ENCODE results near the gene KIZ.

Gene KIZ

DNA sequence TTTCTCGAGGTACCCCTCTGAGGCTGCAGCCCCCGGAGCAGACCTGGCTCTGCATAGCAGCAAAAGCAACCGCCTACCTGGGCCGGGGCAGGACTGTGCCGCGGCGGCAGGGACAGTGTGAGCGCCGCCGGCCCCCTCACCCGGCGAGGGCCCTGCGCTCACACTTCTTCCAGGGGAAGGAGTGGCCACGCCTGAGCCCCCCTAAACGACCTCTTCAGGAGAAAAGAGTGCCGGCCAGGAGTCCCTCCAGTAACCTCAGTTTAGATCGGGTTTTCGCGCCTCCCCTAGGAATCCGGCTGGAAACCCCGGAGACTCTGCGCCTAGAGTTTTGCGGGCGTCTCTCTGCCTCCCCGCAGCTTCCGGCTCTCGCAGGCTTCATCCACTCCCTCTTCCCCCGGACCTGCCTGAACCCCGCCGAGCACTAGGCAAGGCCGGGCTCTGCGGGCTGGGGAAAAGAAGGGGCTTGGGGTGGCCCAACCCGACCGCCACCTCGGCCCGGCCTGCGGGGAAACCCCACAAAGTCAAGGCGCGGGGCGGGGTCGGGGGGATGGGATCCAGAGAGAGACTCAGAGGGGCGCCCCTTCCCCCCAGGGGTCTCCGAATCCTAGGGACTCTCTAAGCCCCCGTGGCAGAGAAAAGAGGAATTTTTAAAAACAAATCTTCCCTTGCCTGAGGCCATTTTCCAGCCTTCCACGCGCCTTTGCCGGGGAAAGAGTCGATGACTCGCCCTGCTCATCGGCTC is 20.3 kb upstream of the KIZ start:
- no peak for DNase-seq (ENCODE audit: low read depth)

DNA sequence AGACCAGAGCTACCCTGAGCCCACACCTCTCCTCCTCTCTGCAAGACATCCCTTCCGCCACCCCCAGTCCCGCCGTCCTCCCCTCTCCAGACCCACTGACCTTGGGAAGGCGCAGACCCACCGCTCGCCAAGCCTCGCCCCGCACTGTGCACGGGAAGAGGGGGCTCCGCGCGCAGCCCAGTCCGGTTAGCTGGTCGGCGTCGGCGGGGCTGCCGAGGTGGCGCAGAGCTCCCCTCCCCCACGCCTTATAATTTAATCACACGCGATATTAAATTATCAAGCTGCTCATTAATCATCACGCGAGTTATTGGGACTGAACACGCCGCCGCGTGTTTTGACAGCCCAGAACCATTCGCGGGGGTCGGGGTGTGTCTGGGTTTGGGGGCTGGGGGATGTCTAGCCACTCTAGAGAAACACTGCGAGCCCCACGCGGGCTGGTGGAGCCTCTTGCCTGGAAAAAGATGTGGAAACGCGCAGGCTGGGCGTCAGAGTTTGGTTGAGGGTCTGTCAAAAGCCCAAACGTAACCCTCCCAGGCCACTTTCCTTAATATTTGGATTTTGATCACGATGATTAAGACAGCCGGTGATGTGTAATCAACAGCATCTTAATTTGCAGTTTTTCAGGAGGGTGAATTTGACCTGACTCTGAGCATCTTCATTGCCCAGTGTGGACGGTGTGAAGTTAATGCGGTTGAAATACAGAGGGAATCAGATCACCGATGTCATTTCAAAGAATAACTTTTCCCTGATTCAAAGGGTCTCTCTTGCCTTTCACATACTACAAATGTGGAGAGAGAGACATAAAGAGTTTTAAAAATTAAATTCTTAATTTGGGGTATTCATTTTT is 19.5 kb upstream of the KIZ start, which contains the start of gene LINC00237:
Gene LINC00237 (minus strand): TSS at position 188 of the 847 bp plus-strand sequence.
- DNase-seq (ENCODE audit: low read depth) = no peak

DNA sequence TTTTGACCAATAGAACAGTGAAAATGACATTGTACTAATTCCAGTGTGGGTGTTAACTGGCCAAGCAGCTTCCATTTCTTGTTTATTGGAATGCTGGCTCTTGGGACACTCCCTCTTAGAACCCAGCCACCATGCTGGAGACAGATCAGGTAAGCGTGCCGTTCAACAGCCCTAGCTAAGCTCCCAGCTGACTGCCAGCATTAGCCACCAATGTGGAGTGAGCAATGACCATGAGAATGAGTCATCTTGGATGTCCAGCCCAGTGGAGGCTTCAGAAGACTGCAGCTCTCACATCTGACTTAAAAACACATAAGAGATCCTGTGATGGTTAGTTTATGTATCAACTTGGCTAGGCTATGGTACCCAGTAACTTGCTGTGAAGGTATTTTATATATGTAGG is 16.7 kb upstream of the KIZ start:
- no peak for DNase-seq (ENCODE audit: low read depth)

DNA sequence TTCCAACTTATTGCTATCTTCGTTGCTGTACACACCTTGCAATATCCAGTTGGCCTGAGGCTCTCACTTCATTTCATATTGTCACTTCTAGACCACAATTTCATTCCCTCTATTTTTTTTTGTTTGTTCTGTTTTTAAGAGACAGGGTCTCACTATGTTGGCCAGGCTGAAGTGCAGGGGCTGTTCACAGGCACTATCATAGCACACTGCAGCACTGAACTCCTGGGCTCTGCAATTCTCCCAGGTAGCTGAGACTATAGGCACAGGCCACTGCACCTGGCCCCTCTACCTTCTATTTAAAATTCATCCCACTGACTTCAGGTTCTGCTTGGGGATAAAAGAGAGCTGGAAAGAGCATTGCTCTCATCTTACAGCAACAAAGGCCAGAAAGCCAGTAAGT is 15.1 kb upstream of the KIZ start:
- no peak for DNase-seq (ENCODE audit: low read depth)

DNA sequence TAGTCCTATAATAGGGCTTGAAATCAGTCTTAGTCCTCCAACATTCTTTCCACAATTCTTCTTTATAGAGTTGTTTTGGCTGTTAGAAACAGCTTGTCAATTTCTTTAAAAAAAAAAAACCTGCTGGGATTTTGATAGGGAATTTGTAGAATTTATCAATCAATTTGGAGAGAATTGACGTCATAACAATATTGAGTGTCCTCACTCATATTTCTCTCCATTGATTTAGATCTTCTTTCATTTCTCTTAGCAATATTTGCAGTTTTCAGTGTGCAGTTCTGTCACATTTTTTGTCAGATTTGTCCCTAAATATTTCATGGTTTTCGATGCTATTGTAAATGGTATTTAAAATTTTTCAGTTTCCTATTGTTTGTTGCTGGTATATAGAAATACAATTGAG is 14.5 kb upstream of the KIZ start:
- no peak for DNase-seq (ENCODE audit: low read depth)

DNA sequence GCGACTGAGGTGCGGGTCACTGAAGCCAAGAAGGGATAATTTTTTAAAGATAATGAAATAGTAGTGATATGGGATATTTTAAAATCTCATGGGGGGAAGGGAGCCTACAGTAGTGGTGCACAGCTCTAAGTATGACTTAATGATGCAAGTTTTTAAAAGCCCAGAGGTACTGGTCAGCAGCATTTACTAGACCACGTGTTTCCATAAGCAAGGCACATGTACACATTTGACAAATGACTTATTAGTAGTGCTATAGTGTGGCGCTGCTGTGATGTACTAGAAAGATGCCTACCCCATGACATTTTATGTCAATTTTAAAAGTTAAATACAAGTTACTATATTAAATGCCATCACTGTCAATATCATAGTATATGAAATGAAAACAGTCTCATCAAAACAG is 12.2 kb upstream of the KIZ start:
- no peak for DNase-seq (ENCODE audit: low read depth)

DNA sequence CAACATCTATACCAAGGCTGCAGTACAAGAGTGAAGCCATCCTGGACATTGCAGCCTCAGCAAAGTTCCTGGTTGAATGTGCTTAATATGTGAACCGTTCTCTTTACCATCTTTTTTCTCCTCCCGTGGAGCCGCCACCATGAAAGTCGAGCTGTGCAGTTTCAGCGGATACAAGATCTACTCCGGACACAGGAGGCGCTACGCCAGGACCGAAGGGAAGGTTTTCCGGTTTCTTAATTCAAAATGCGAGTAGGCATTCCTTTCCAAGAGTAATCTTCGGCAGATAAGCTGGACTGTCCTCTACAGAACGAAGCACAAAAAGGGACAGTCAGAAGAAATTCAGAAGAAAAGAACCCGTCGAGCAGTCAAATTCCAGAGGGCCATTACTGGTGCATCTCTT is 11.3 kb upstream of the KIZ start:
- no peak for DNase-seq (ENCODE audit: low read depth)

DNA sequence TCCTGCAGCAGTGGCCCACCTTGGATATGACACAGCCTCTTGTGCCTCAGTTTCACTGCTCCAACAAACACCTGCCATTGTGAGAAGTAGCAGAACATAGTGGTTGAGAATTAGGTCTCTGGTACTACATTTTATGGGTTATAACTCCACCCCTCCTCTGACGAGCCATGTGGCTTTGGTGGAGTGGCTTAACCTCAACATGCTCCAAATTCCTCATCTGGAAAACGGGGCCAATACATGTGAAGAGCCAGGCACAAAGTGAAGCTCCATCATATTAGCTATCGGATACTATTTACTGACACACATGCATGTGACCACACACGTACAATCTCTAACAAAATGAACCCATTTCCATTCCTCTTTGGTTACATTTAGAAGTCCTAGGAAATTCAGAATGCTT is 8.4 kb upstream of the KIZ start:
- no peak for DNase-seq (ENCODE audit: low read depth)

DNA sequence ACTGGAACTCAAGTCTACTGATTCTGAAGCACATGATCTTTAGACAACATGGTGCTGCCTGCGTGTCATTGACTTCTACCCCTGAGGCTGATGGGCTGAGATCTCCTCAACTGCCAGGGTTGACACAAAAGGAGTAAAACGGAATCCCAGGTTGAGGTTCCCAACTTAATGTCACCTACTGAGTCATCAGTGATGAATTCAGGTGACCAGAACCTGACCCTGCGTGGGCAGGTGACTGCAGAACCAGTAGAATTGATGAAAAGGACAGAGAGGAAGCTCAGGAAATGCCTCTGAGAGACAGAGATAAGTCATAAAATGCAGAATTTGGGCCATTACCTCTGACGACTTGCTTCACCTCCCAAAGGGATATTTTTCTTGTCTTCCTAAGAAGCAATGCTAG is 7.7 kb upstream of the KIZ start:
- DNase-seq (ENCODE audit: low read depth) = no peak

DNA sequence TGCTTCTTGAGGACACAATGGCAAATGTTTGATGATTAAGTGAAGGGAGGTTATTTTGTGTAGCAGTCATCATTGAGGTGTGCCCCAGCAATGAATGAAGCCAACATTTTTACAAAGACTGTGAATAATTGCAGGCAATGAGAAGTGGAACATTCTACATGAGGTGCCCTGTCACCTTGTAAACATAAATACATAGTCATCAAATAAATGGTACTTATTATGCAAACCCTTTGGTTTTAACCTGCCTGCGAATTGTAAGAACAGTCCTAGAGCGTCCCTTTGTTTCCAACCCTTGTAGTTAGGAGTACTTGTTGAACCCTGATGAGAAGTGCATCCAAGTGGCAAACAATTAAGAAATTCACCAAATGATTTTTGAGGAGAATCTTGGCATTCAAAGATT is 7.1 kb upstream of the KIZ start:
- DNase-seq (ENCODE audit: low read depth) = no peak

DNA sequence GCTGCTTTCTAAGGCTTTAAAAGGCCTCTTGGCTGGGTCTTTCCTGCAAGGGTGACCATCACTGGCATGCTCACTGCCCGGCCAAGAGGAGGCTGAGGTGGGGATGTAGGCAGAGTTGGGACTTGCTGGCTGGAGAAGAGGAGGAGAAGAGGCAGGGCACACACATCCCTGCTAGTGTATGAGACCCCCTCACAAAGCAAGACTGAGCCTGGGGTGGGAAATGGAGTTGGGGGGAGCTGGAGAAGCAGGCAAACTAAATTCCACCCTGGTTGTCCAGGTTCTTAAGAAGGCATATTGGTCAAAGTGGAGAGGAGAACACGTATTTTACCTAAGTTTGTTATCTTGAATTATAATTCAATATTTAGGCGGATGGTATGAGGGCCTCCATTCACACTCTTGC is 1.7 kb upstream of the KIZ start:
- DNase-seq (ENCODE audit: low read depth) = no peak

DNA sequence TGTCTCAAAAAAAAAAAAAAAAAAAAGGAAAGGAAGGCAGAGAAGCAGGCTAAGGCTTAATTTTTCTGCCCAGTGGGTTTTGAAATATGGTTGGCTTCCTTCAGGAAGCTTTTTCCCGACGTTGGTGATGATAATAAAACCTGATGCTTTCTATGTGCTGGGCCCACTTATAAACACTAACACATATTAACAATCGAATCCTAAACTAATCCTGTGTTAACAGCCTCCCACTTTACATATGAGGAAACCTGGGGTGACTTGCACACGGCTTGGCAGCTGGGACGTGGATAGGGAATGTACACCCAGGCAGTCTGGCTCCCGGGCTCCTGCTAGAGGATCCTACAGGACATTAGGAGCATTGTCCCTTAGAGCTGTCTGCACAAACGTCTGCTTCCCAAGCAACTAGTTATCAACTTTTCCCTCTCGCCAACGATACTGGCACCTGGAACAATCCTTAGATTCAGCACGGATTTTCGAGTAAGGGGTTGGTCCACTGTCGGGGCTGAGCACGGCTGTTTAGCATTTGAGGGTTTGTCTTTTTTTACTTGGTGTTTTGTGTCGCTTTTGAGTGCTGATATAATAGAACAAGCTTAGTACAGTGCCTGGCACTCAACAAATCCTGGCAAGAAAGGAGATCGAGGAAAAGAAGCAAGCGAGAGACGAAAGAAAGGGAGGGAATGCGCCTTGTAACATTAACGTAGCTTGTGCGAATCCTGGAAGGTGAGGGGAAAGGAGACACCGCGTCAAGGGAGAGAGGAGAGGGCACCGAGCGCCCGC is 622 bp upstream of the KIZ start:
- peak; percentile 28 for DNase-seq (ENCODE audit: low read depth)

DNA sequence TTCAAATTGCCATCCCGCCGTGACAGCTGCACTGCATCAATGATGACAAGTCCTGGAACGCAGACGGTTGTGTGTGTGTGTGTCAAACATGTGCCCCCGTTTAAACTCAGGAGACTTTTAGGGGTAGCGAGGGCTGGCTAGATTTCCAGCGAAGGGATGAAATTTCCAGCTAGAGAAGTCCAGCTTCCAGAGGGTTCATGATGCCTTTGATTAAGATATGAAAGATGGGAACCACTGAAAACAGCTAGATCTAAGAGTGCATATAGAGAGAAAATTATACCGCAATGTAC is 644 bp downstream of the KIZ start:
- DNase-seq (ENCODE audit: low read depth) = no peak

DNA sequence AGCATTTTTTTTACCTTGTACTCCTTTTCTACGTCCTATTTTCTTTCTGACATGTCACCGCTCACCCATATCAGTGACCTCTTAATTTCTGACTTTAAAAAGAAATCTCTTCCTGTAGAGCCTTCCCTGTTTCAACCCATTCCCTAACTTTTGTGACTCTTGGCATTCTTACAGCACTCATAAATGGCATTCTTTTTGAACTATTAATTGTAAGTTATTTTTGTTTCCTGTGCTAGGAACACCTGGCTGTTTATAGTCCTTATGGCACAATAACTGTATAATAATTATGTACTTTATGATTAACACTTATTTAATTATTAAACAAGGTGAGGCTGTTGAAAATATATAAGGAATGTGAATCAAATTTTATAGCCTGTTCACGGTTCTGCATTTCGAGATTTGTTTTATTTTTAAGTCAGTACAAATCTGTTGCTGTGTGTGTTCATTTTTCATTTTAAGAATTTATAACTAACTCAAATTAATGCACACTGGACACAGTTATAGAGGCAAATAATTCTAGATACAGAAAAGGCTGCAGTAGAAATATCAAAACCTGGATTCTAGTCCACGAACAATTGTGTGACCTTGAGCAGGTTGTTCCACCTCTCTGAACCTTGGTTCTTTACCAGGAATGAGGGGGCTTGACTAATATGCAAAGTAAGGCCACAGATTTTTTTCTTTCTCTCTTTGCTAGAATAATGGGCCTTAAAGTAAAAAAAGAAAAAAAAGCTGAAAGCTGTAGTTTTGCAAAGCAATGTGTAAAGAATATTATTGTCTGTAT is 1.5 kb downstream of the KIZ start:
- DNase-seq (ENCODE audit: low read depth) = no peak

DNA sequence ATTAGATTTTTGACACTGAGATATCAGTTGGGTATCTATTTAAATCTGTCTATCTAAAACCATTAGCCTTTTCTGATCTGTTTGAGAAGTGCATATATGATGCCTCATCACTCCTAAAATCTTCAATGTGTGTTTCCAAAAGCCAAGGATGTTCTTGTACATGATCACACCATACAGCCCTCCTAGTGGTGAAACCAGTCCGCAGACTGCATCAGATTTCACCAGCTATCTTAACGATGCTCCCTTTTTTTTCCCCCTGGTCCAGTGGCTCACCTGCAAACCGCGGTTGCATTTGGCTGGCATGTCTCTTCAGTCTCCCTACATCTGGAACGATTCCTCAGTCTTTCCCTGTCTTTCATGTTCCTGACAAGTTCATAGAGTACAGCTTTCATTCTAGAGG is 4.0 kb downstream of the KIZ start:
- no peak for DNase-seq (ENCODE audit: low read depth)

DNA sequence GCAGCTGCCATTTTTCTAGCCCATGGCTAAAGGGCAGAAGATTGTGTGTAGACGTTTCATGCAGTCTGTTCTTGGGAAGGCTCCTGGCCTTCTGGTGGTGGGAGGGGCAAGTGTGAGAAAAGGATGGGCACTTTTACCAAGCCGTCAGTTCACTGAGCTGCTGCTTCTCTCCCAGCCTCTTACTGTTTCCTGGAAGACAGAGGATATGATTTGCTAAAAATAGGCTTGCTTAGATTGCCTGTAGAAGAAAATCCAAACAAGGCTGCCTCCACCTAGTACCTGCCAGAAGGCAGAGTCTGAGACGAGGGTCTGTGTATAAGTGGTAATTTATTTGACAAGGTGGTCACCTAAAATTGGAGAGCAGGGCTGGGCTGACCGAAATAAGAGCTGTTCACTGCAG is 7.5 kb downstream of the KIZ start:
- DNase-seq (ENCODE audit: low read depth) = no peak

DNA sequence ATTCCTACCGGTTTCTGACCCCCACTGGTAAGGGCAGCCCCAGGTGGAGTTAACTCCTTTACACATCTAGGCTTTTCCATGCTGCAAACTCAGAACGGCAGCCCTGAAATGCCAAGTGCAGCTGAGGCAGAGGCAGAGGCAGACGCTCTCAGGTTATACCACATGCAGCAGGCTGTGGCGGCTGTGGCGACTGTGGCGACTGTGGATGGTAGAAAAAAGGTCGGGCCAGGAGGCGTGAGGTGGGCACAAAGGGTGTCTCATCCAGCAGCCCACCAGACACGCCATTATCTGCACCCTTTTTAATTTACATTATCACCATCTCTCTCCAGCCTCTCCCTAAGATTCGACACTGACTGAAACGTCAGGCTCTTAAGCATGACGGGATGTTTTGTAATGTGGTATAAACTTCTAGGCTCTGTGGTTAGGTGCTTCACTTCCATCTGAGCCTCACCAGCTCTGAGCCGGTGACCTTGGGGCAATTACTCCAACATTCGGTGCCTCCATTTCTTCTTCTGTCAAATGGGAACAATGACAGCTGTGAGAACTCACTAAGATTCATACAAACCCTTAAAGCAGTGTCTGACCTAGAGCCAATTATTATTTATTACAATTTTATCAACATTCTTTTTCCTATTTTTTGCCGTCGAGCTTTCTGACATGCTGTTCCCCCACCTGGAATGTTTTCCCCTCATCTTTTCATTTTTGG is 8.2 kb downstream of the KIZ start:
- DNase-seq (ENCODE audit: low read depth) = no peak

DNA sequence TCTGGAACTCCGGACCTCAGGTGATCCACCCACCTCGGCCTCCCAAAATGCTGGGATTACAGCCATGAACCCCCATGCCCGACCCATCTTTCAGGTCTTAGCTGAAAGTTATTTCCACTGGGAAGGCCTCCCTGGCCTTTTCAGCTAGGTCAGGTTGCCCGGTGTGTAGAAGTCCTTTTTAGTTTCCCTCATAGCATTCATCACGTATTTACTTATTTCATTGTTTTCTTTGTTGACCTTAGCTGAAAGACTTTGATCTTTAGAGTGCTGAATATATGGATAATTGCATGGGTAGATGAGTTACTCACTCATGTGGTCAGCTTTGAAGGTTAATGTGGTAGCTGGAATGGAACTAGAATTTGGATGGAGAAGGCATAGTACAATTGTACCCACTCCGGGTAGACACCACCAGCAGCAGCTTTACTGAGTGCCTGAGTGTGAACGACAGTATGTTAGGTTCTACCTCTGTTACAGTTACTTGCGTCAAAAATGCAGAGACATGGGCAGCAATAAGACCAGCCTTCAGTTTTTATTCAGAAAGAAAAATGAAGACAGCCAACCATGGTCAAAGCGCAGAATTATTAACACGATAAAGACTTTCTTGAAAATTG is 9.1 kb downstream of the KIZ start:
- DNase-seq (ENCODE audit: low read depth) = no peak

DNA sequence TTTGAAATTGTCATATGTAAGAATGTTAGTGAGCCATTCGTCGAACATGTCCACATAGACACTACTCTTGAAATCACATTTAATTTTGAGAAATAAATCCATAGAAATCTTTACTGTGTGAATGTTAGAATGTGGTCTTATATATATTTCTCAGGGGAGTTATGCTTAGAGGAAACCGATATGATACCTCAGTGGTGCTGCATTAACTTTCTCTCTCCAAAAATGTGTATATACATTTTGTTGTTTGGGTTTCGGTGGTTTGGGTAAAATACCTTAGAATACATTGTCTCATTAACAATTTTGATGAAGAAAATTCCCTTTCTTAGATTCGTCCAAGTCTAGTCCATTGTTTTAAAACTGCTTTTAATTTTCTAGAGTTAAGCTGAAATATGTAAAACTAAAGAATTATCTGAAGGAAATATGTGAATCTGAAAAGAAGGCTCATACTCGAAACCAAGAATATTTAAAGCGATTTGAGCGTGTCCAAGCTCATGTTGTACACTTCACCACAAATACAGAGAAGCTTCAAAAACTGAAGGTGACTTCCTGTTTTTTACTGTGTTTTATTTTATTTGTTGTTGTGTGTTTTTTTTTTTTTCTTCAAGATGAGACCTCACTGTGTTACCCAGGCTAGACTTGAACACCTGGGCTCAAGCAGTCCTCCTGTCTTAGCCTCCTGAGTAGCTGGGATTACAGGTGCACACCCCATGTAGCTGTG is 10.3 kb downstream of the KIZ start:
- DNase-seq (ENCODE audit: low read depth) = no peak

DNA sequence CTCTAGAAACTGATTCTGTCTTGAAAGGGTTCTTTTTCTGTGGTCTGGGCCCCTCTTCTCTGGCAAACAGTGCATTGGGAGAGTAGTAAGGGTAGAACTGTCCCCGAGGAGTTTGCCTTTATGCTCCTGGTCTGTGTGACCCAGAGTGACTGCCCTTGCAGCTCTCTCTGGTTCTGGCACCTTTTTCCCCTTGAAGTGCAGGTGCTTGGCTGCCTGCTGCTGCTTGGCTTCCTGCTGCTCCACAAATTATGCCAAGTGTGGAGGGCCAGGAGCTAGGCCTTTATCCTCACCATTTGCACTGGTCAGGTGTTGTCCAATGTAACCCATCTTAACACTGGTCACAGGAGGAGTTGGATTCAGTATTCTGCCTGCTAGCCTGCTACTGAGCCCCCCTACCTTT is 11.2 kb downstream of the KIZ start:
- no peak for DNase-seq (ENCODE audit: low read depth)

All from GM04503 (cell line).